ENCODE measurements around the gene UNC5A. TPM values are rescaled to one million over a fixed set of nuclear protein-coding genes. Genes with fewer than 3 reads are reported as not detected.

The UNC5A gene
- total RNA-seq, 2 donors from 2014 or later = not detected

- Histone ChIP-seq H3K27me3 (no peaks in the 10 kb centered on the region), H3K9me3 (no peaks in the 10 kb centered on the region), H3K4me3 (no peak overlapping the region), H3K27ac (no peak overlapping the region), H3K4me1 (peaks cover 0 to 10% of the 10 kb centered on the region in 2 donors), H3K36me3 (no peaks in the 10 kb centered on the region)
- TF ChIP-seq CTCF (IDR thresholded peaks at IDR 0.05) = no peak
- DNase-seq (ENCODE audit: low spot score) = no peak
Observed at GRCh38 chr5:176779537-176779936, 30.8 kb upstream of the UNC5A start.

DNA sequence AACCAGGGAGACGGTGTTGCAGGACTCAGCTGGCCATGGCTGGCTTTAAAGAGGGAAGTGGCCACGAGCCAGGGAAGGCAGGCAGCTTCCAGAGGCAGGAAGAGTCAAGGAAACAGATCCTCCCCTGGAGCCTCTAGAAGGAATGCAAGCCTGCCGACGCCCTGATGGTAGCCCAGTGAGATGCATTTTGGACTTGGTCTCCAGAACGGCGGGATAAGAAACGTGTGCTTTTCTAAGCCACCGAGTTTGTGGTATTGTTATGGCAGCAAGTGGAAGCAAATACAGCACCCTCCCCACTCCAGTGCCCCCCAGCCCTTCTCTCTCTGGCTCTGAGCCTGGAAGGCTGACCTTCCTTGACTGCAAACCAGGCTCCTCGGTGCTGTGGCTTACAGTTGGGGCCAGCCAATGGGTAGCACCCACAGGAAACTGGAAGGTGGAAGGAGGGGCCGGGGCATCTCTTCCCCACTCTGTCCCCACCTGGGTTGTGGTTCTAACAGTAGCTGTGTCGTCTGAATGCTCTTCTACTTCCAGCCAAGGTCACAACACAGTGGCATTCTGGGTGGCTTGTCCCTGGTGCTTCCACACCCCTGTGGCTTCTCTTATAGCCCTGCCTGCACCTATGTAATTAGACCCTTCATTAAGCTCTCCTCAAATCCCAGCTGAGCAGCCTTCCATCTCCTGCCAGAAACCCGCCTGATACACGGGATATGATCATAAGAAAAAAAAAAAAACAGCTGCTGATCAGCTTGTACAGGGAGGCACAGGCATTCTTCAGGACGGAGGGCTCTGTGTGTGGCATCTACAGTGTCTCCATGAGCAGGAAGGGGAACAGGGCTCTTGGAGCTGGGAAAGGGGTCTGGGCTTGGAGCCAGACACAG, 29.9 kb upstream of the UNC5A start:
- peaks cover 0 to 10% of the 10 kb centered on the region in 2 donors for H3K4me1 ChIP-seq
- no peak overlapping the region for H3K4me3 ChIP-seq
- TF ChIP-seq CTCF (IDR thresholded peaks at IDR 0.05) = no peak
- H3K27me3 ChIP-seq = no peaks in the 10 kb centered on the region
- no peak for DNase-seq (ENCODE audit: low spot score)
- no peaks in the 10 kb centered on the region for H3K9me3 ChIP-seq
- no peaks in the 10 kb centered on the region for H3K36me3 ChIP-seq
- no peak overlapping the region for H3K27ac ChIP-seq

GRCh38 chr5:176781054-176781375, 29.3 kb upstream of the UNC5A start:
- peaks cover 0 to 10% of the 10 kb centered on the region in 2 donors for H3K4me1 ChIP-seq
- no peak for TF ChIP-seq CTCF (IDR thresholded peaks at IDR 0.05)
- no peaks in the 10 kb centered on the region for H3K27me3 ChIP-seq
- H3K9me3 ChIP-seq = no peaks in the 10 kb centered on the region
- DNase-seq (ENCODE audit: low spot score) = no peak
- no peak overlapping the region for H3K4me3 ChIP-seq
- H3K27ac ChIP-seq = no peak overlapping the region
- H3K36me3 ChIP-seq = no peaks in the 10 kb centered on the region

- no peak for DNase-seq (ENCODE audit: low spot score)
- H3K27ac ChIP-seq = no peak overlapping the region
- H3K4me1 ChIP-seq = peaks cover 0 to 10% of the 10 kb centered on the region in 2 donors
- H3K9me3 ChIP-seq = no peaks in the 10 kb centered on the region
- no peaks in the 10 kb centered on the region for H3K36me3 ChIP-seq
- no peak for TF ChIP-seq CTCF (IDR thresholded peaks at IDR 0.05)
- no peaks in the 10 kb centered on the region for H3K27me3 ChIP-seq
- no peak overlapping the region for H3K4me3 ChIP-seq
Observed at GRCh38 chr5:176781638-176782570, 28.5 kb upstream of the UNC5A start.

GRCh38 chr5:176784218-176785165, 25.9 kb upstream of the UNC5A start:
- Histone ChIP-seq H3K27me3 (no peaks in the 10 kb centered on the region), H3K4me3 (no peak overlapping the region), H3K36me3 (no peaks in the 10 kb centered on the region), H3K27ac (no peak overlapping the region), H3K4me1 (peaks cover 0 to 10% of the 10 kb centered on the region in 2 donors), H3K9me3 (no peaks in the 10 kb centered on the region)
- DNase-seq (ENCODE audit: low spot score) = no peak
- TF ChIP-seq CTCF (IDR thresholded peaks at IDR 0.05) = no peak
